Muscle of leg (tissue), 16 donors: ENCODE results near the gene PTTG1. TPM values are rescaled to one million over a fixed set of nuclear protein-coding genes. Genes with fewer than 3 reads are reported as not detected.
A peak's percentile ranks its signal among the peaks of the same experiment; 100 is the strongest.

Source experiments
- DNase-seq: peaks from one replicate; pipeline ENCODE4 v3.0.0; 2013
- H3K27ac ChIP-seq: one replicate; pipeline ENCODE4 v1.5.1; 2013; ENCODE audit warnings: mild to moderate bottlenecking, low read length, control low read depth
- H3K27me3 ChIP-seq: one replicate; pipeline ENCODE4 v1.6.1; 2013; ENCODE audit warnings: low read length; ENCODE audit not compliant: control insufficient read depth, insufficient read depth
- H3K36me3 ChIP-seq: one replicate; pipeline ENCODE4 v1.6.1; 2013; ENCODE audit warnings: low read length; ENCODE audit not compliant: control insufficient read depth, insufficient read depth
- H3K4me1 ChIP-seq: one replicate; pipeline ENCODE4 v1.6.1; 2013; ENCODE audit warnings: low read length; ENCODE audit not compliant: control insufficient read depth, insufficient read depth
- H3K4me3 ChIP-seq: one replicate; pipeline ENCODE4 v1.5.1; 2013; ENCODE audit warnings: low read length, control low read depth
- H3K9me3 ChIP-seq: replicated peaks from 2 replicates; pipeline ENCODE4 v1.6.1; 2013; ENCODE audit warnings: low read depth, low read length; ENCODE audit not compliant: control insufficient read depth
- WGBS: methylation state at CpG from one replicate; pipeline ENCODE4 v1.1.5; 2013; ENCODE audit warnings: missing lambda C conversion rate; ENCODE audit not compliant: insufficient coverage; 5-methylcytosine and 5-hydroxymethylcytosine counted together
- long read RNA-seq, 11 donors: transcript quantifications; one replicate each; lab custom pipeline, GENCODE V29; 2026
- polyA plus RNA-seq, 8 donors: library from polyadenylated mRNA; unstranded; fragments of 120-200 nt; gene quantifications; one replicate each; pipeline versions ENCODE4 v1.2.1 to v1.2.3, GENCODE V29; 2013; ENCODE audit warnings: inconsistent platforms in 1 of 8, low replicate concordance in 1 of 8; ENCODE audit not compliant: insufficient read length in 8 of 8, insufficient read depth in 1 of 8
- total RNA-seq: library from RNA; stranded (reverse); fragments of 120-200 nt; gene quantifications from one replicate; pipeline ENCODE4 v1.2.4, GENCODE V29; 2013

The PTTG1 gene
- total RNA-seq (40.5 TPM), polyA plus RNA-seq (10 to 100 TPM; 29.8 to 45.5 (median 38.2) TPM)
- long read RNA-seq, donor 1, transcript PTTG1-201 (6 exons, 753 nt), result major isoform, 14 of 35 reads
- long read RNA-seq, donor 1, partial matches to known transcripts, result 16 of 35 reads
- long read RNA-seq, donor 1, other reads (novel, unspliced or antisense), result 0 of 35 reads
- long read RNA-seq, donor 2, transcript PTTG1-201 (6 exons, 753 nt), result major isoform, 5 of 7 reads
- long read RNA-seq, donor 2, partial matches to known transcripts, result 0 of 7 reads
- long read RNA-seq, donor 2, other reads (novel, unspliced or antisense), result 0 of 7 reads
- long read RNA-seq, donor 3, transcript PTTG1-202 (5 exons, 1,070 nt), result minor isoform, 6 of 48 reads
- long read RNA-seq, donor 3, transcript PTTG1-201 (6 exons, 753 nt), result major isoform, 17 of 48 reads
- long read RNA-seq, donor 3, partial matches to known transcripts, result 24 of 48 reads
- long read RNA-seq, donor 3, other reads (novel, unspliced or antisense), result 0 of 48 reads
- long read RNA-seq, donor 4, transcript PTTG1-201 (6 exons, 753 nt), result major isoform, 19 of 23 reads
- long read RNA-seq, donor 4, partial matches to known transcripts, result 0 of 23 reads
- long read RNA-seq, donor 4, other reads (novel, unspliced or antisense), result 0 of 23 reads
- long read RNA-seq, donor 5, transcript PTTG1-202 (5 exons, 1,070 nt), result minor isoform, 20 of 160 reads
- long read RNA-seq, donor 5, transcript PTTG1-201 (6 exons, 753 nt), result major isoform, 64 of 160 reads
- long read RNA-seq, donor 5, partial matches to known transcripts, result 72 of 160 reads
- long read RNA-seq, donor 5, other reads (novel, unspliced or antisense), result 0 of 160 reads
- long read RNA-seq, donor 6, transcript PTTG1-202 (5 exons, 1,070 nt), result minor isoform, 14 of 125 reads
- long read RNA-seq, donor 6, transcript PTTG1-205 (6 exons, 895 nt), result minor isoform, 5 of 125 reads
- long read RNA-seq, donor 6, transcript PTTG1-201 (6 exons, 753 nt), result major isoform, 44 of 125 reads
- long read RNA-seq, donor 6, partial matches to known transcripts, result 62 of 125 reads
- long read RNA-seq, donor 6, other reads (novel, unspliced or antisense), result 0 of 125 reads
- long read RNA-seq, donor 7, transcript PTTG1-201 (6 exons, 753 nt), result major isoform, 34 of 86 reads
- long read RNA-seq, donor 7, transcript PTTG1-202 (5 exons, 1,070 nt), result minor isoform, 11 of 86 reads
- long read RNA-seq, donor 7, partial matches to known transcripts, result 38 of 86 reads
- long read RNA-seq, donor 7, other reads (novel, unspliced or antisense), result 0 of 86 reads
- long read RNA-seq, donor 8, transcript PTTG1-201 (6 exons, 753 nt), result major isoform, 28 of 58 reads
- long read RNA-seq, donor 8, transcript PTTG1-202 (5 exons, 1,070 nt), result minor isoform, 9 of 58 reads
- long read RNA-seq, donor 8, partial matches to known transcripts, result 20 of 58 reads
- long read RNA-seq, donor 8, other reads (novel, unspliced or antisense), result 0 of 58 reads
- long read RNA-seq, donor 9, transcript PTTG1-202 (5 exons, 1,070 nt), result minor isoform, 12 of 57 reads
- long read RNA-seq, donor 9, transcript PTTG1-201 (6 exons, 753 nt), result major isoform, 19 of 57 reads
- long read RNA-seq, donor 9, partial matches to known transcripts, result 23 of 57 reads
- long read RNA-seq, donor 9, other reads (novel, unspliced or antisense), result 0 of 57 reads
- long read RNA-seq, donor 10, transcript PTTG1-202 (5 exons, 1,070 nt), result minor isoform, 22 of 103 reads
- long read RNA-seq, donor 10, transcript PTTG1-201 (6 exons, 753 nt), result major isoform, 39 of 103 reads
- long read RNA-seq, donor 10, partial matches to known transcripts, result 38 of 103 reads
- long read RNA-seq, donor 10, other reads (novel, unspliced or antisense), result 0 of 103 reads
- long read RNA-seq, donor 11, transcript PTTG1-202 (5 exons, 1,070 nt), result minor isoform, 5 of 46 reads
- long read RNA-seq, donor 11, transcript PTTG1-201 (6 exons, 753 nt), result major isoform, 24 of 46 reads
- long read RNA-seq, donor 11, partial matches to known transcripts, result 15 of 46 reads
- long read RNA-seq, donor 11, other reads (novel, unspliced or antisense), result 0 of 46 reads

DNA sequence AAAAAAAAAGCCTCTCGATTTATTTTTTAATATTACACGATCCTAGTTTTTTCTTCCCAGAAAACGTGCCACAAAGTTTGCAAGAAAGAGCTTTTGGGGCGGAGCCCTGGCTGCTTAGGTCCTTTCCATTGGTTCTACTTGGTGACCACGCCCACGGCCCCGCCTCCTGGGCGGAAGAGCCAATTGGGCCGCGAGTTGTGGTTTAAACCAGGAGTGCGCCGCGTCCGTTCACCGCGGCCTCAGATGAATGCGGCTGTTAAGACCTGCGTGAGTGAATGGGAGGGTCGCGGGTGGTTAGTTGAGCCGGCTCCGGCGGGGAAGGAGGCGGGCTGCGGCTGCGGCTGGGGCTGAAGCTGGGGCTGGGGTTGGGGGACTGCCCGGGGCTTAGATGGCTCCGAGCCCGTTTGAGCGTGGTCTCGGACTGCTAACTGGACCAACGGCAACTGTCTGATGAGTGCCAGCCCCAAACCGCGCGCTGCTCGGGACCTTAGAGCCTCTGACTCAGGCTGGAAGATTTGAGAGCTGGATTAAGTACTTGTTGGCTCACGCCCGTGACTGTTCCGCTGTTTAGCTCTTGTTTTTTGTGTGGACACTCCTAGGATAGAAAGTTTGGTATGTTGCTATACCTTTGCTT lies at the start of gene PTTG1:
Gene PTTG1, plus strand, starts transcription at position 231 of the 634 bp plus-strand sequence. CDS start 458 bp downstream, outside the sequence.
- Histone ChIP-seq H3K4me1 (peaks cover 17% of the 10 kb centered on the region), H3K4me3 (peak within 1 kb of the TSS; percentile 71), H3K27ac (peak within 1 kb of the TSS; percentile 84), H3K9me3 (no peaks in the 10 kb centered on the region), H3K36me3 (peaks cover 2% of the 10 kb centered on the region), H3K27me3 (no peaks in the 10 kb centered on the region)
- peak; percentile 99 for DNase-seq
- 1% methylated on average over 31 of the region's 39 CpGs for WGBS

GRCh38 chr5:160375166-160375565 lies 46.5 kb upstream of the PTTG1 start:
- Histone ChIP-seq H3K4me3 (no peak overlapping the region), H3K36me3 (no peaks in the 10 kb centered on the region), H3K27me3 (no peaks in the 10 kb centered on the region), H3K27ac (peak overlapping the region; percentile 23), H3K4me1 (peaks cover 30% of the 10 kb centered on the region), H3K9me3 (no peaks in the 10 kb centered on the region)
- peak; percentile 58 for DNase-seq

GRCh38 chr5:160375701-160376100 lies 46.0 kb upstream of the PTTG1 start:
- Histone ChIP-seq H3K9me3 (no peaks in the 10 kb centered on the region), H3K27me3 (no peaks in the 10 kb centered on the region), H3K4me3 (no peak overlapping the region), H3K4me1 (peaks cover 29% of the 10 kb centered on the region), H3K27ac (peak overlapping the region; percentile 73), H3K36me3 (no peaks in the 10 kb centered on the region)
- 20% methylated on average over 1 of the region's 2 CpGs for WGBS
- DNase-seq, result peak; percentile 79

DNA sequence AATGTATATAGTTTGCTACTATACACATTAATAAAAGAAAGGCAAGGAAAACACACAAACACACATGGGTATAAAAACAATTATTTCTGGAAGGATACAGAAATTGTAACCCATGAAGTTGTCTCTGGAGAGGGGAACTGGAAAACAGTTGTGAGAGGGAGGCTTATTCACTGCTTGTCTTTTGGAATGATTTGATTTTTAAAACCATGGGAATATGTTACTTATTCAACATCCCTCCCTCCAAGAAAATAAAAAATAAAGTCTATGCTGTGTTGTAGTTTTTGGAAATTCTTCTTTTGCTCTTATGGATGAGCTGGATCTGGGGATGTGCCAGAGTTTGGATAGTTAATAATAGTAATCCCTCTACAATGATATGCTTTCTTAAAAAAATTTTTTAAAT lies 45.2 kb upstream of the PTTG1 start:
- peak; percentile 87 for DNase-seq
- H3K27me3 ChIP-seq, result no peaks in the 10 kb centered on the region

GRCh38 chr5:160377651-160378050 lies 44.0 kb upstream of the PTTG1 start:
- Histone ChIP-seq H3K27me3 (no peaks in the 10 kb centered on the region), H3K4me1 (peaks cover 33% of the 10 kb centered on the region), H3K27ac (peak overlapping the region; percentile 59), H3K36me3 (no peaks in the 10 kb centered on the region), H3K4me3 (no peak overlapping the region), H3K9me3 (no peaks in the 10 kb centered on the region)
- 91% methylated on average over 1 of the region's 5 CpGs for WGBS
- peak; percentile 88 for DNase-seq

More for the DNA sequence above, 45.2 kb upstream of the PTTG1 start:
- Histone ChIP-seq H3K36me3 (no peaks in the 10 kb centered on the region), H3K9me3 (no peaks in the 10 kb centered on the region), H3K27ac (peak overlapping the region; percentile 73), H3K4me1 (peaks cover 23% of the 10 kb centered on the region), H3K4me3 (no peak overlapping the region)

- no CpG with 5 or more reads among the region's 2 CpGs for WGBS
Measured at GRCh38 chr5:160378330-160378729, 43.3 kb upstream of the PTTG1 start.

GRCh38 chr5:160379511-160379910 lies 42.1 kb upstream of the PTTG1 start:
- Histone ChIP-seq H3K27me3 (no peaks in the 10 kb centered on the region), H3K27ac (peak overlapping the region; percentile 64), H3K9me3 (no peaks in the 10 kb centered on the region), H3K4me1 (peaks cover 33% of the 10 kb centered on the region), H3K36me3 (no peaks in the 10 kb centered on the region), H3K4me3 (no peak overlapping the region)
- WGBS, result 0% methylated on average over 2 of the region's 4 CpGs
- DNase-seq, result peak; percentile 85

More at GRCh38 chr5:160378330-160378729, 43.3 kb upstream of the PTTG1 start:
- Histone ChIP-seq H3K4me3 (no peak overlapping the region), H3K4me1 (peaks cover 33% of the 10 kb centered on the region), H3K27me3 (no peaks in the 10 kb centered on the region), H3K36me3 (no peaks in the 10 kb centered on the region), H3K27ac (no peak overlapping the region), H3K9me3 (no peaks in the 10 kb centered on the region)
- DNase-seq, result no peak

- no peaks in the 10 kb centered on the region for H3K27me3 ChIP-seq
- H3K27ac ChIP-seq, result peak overlapping the region; percentile 64
- no peaks in the 10 kb centered on the region for H3K9me3 ChIP-seq
- WGBS, result no CpG with 5 or more reads among the region's 2 CpGs
- no peaks in the 10 kb centered on the region for H3K36me3 ChIP-seq
- DNase-seq, result no peak
- H3K4me3 ChIP-seq, result no peak overlapping the region
- H3K4me1 ChIP-seq, result peaks cover 29% of the 10 kb centered on the region
Measured at GRCh38 chr5:160380041-160380440, 41.6 kb upstream of the PTTG1 start.
